ENCODE data around the gene FEZF2.

- TF ChIP-seq CTCF (IDR thresholded peaks at IDR 0.05) (no peak), POLR2A (IDR thresholded peaks at IDR 0.05) (no peak)
These were observed 3.0 kb upstream of the FEZF2 start for GRCh38 chr3:62376454-62376720.

All from testis (tissue), 2 donors.